GM03348 (cell line): ENCODE results near the gene PTER.

Experiments
- DNase-seq: peaks from one replicate; pipeline ENCODE4 v3.0.0; 2012; ENCODE audit warnings: low spot score

Gene PTER

GRCh38 chr10:16544591-16544990 is 107.8 kb downstream of the PTER start:
- DNase-seq = no peak

GRCh38 chr10:16545116-16545736 is 108.4 kb downstream of the PTER start:
- peak; percentile 78 for DNase-seq

GRCh38 chr10:16547973-16548372 is 111.2 kb downstream of the PTER start:
- no peak for DNase-seq

- no peak for DNase-seq
These were observed 122.5 kb downstream of the PTER start for GRCh38 chr10:16559236-16559773.

GRCh38 chr10:16562891-16563290 is 126.1 kb downstream of the PTER start:
- no peak for DNase-seq
